Activated T-helper 2 cell treated with anti-CD3 and anti-CD28 coated beads, Interferon-gamma antibody, Interleukin-2, Interleukin-4, amounts not matched to agents 10 μg/mL and 5 μg/mL and 100 μg/mL, durations not matched to agents 14 hours and 24 hours and 36 hours (primary cell): ENCODE measurements around the gene ROBO4. TPM values are rescaled to one million over a fixed set of nuclear protein-coding genes. Genes with fewer than 3 reads are reported as not detected.

Experiments
- DNase-seq: peaks from one replicate; pipeline ENCODE4 v3.0.0; 2021; ENCODE audit warnings: low spot score
- H3K27ac Mint-ChIP-seq: one replicate; pipeline ENCODE4 v1.8.0; 2021; ENCODE audit warnings: mixed read lengths
- H3K27me3 Mint-ChIP-seq: one replicate; pipeline ENCODE4 v1.8.0; 2021; ENCODE audit warnings: low read depth, mixed read lengths
- H3K36me3 Mint-ChIP-seq: one replicate; pipeline ENCODE4 v1.8.0; 2021; ENCODE audit warnings: low read depth, mixed read lengths
- H3K4me1 Mint-ChIP-seq: one replicate; pipeline ENCODE4 v1.8.0; 2021; ENCODE audit warnings: low read depth, mixed read lengths
- H3K4me3 Mint-ChIP-seq: one replicate; pipeline ENCODE4 v1.8.0; 2021; ENCODE audit warnings: low read depth, mild to moderate bottlenecking, moderate library complexity, mixed read lengths
- H3K9me3 Mint-ChIP-seq: one replicate; pipeline ENCODE4 v1.8.0; 2021; ENCODE audit warnings: mixed read lengths
- intact Hi-C: fragments of 100-400 bp; cut with micrococcal nuclease; formaldehyde crosslinking; loops from one replicate; pipeline ENCODE4 v1.15.1; 2023
- total RNA-seq: library from RNA; stranded (reverse); gene quantifications from 2 replicates; pipeline ENCODE4 v1.2.3, GENCODE V29; 2022

ROBO4 gene
- total RNA-seq, 1 donor from 2014 or later = not detected

- H3K36me3 Mint-ChIP-seq = no peaks in the 10 kb centered on the region
- DNase-seq = no peak
- H3K27ac Mint-ChIP-seq = no peak overlapping the region
- H3K27me3 Mint-ChIP-seq = peaks cover 92% of the 10 kb centered on the region
- peaks cover 9% of the 10 kb centered on the region for H3K4me1 Mint-ChIP-seq
- H3K4me3 Mint-ChIP-seq = no peak overlapping the region
- no peaks in the 10 kb centered on the region for H3K9me3 Mint-ChIP-seq
- intact Hi-C loops = no loop called here
Measured at GRCh38 chr11:124870430-124870829, 27.2 kb downstream of the ROBO4 start.

- no peak for DNase-seq
- Mint-ChIP-seq H3K36me3 (no peaks in the 10 kb centered on the region), H3K27me3 (peaks cover 90% of the 10 kb centered on the region), H3K27ac (no peak overlapping the region), H3K9me3 (no peaks in the 10 kb centered on the region), H3K4me1 (peaks cover 9% of the 10 kb centered on the region), H3K4me3 (no peak overlapping the region)
- intact Hi-C loops = loop anchor here (2.0 to 10.0 kb wide), 2 partner anchors 295 to 1885 kb away; partner anchors contain the start of genes BSX and PKNOX2
Measured at GRCh38 chr11:124869856-124870387, 27.7 kb downstream of the ROBO4 start.

GRCh38 chr11:124869331-124869730 is 28.3 kb downstream of the ROBO4 start:
- DNase-seq = no peak
- H3K4me3 Mint-ChIP-seq = no peak overlapping the region
- H3K27me3 Mint-ChIP-seq = peaks cover 89% of the 10 kb centered on the region
- H3K9me3 Mint-ChIP-seq = no peaks in the 10 kb centered on the region
- intact Hi-C loops = loop anchor here (2.0 to 10.0 kb wide), 2 partner anchors 295 to 1885 kb away; partner anchors contain the start of genes BSX and PKNOX2
- no peak overlapping the region for H3K27ac Mint-ChIP-seq
- H3K4me1 Mint-ChIP-seq = peaks cover 9% of the 10 kb centered on the region
- no peaks in the 10 kb centered on the region for H3K36me3 Mint-ChIP-seq

- intact Hi-C loops = loop anchor here (2.0 to 10.0 kb wide), 2 partner anchors 296 to 1884 kb away; partner anchors contain the start of genes BSX and PKNOX2
- H3K36me3 Mint-ChIP-seq = no peaks in the 10 kb centered on the region
- no peaks in the 10 kb centered on the region for H3K9me3 Mint-ChIP-seq
- H3K4me1 Mint-ChIP-seq = peaks cover 9% of the 10 kb centered on the region
- no peak overlapping the region for H3K4me3 Mint-ChIP-seq
- DNase-seq = no peak
- peaks cover 90% of the 10 kb centered on the region for H3K27me3 Mint-ChIP-seq
- no peak overlapping the region for H3K27ac Mint-ChIP-seq
Measured at GRCh38 chr11:124868331-124869274, 29.1 kb downstream of the ROBO4 start.

GRCh38 chr11:124867700-124868099 is 30.0 kb downstream of the ROBO4 start:
- Mint-ChIP-seq H3K4me1 (peaks cover 9% of the 10 kb centered on the region), H3K27ac (no peak overlapping the region), H3K36me3 (no peaks in the 10 kb centered on the region), H3K4me3 (no peak overlapping the region), H3K27me3 (peaks cover 90% of the 10 kb centered on the region), H3K9me3 (no peaks in the 10 kb centered on the region)
- no peak for DNase-seq
- intact Hi-C loops = loop anchor here (1.0 to 10.0 kb wide), 4 partner anchors 30 to 1883 kb away; partner anchors contain the start of genes BSX and PKNOX2

- Mint-ChIP-seq H3K27me3 (peaks cover 92% of the 10 kb centered on the region), H3K36me3 (no peaks in the 10 kb centered on the region), H3K27ac (no peak overlapping the region), H3K9me3 (no peaks in the 10 kb centered on the region), H3K4me1 (peaks cover 9% of the 10 kb centered on the region), H3K4me3 (no peak overlapping the region)
- DNase-seq = peak; percentile 41
- intact Hi-C loops = loop anchor here (1.0 to 10.0 kb wide), 3 partner anchors 107 to 1881 kb away; partner anchors contain the start of gene BSX
Measured at GRCh38 chr11:124865902-124866851, 31.5 kb downstream of the ROBO4 start.

- peaks cover 93% of the 10 kb centered on the region for H3K27me3 Mint-ChIP-seq
- no peak for DNase-seq
- H3K4me1 Mint-ChIP-seq = peaks cover 9% of the 10 kb centered on the region
- intact Hi-C loops = loop anchor here (10.0 kb wide), 1 partner anchor 1881 kb away; the partner anchor contains the start of gene BSX
- H3K27ac Mint-ChIP-seq = no peak within 1 kb of the TSS
- no peak within 1 kb of the TSS for H3K4me3 Mint-ChIP-seq
- no peaks in the 10 kb centered on the region for H3K9me3 Mint-ChIP-seq
- H3K36me3 Mint-ChIP-seq = no peaks in the 10 kb centered on the region
Measured at GRCh38 chr11:124865181-124865901, 32.3 kb downstream of the ROBO4 start, which contains the start of gene ROBO3. ROBO3 (plus strand) TSS chr11:124865432; CDS start chr11:124865578, 146 bp downstream.

GRCh38 chr11:124864892-124865180 is 32.8 kb downstream of the ROBO4 start:
- no peaks in the 10 kb centered on the region for H3K36me3 Mint-ChIP-seq
- no peak for DNase-seq
- H3K27ac Mint-ChIP-seq = no peak overlapping the region
- no peak overlapping the region for H3K4me3 Mint-ChIP-seq
- intact Hi-C loops = loop anchor here (1.0 to 10.0 kb wide), 2 partner anchors 22 to 1880 kb away; partner anchors contain the start of gene BSX
- H3K27me3 Mint-ChIP-seq = peaks cover 89% of the 10 kb centered on the region
- no peaks in the 10 kb centered on the region for H3K9me3 Mint-ChIP-seq
- H3K4me1 Mint-ChIP-seq = peaks cover 9% of the 10 kb centered on the region

GRCh38 chr11:124864176-124864891 is 33.3 kb downstream of the ROBO4 start:
- Mint-ChIP-seq H3K27ac (no peak overlapping the region), H3K4me1 (peaks cover 9% of the 10 kb centered on the region), H3K4me3 (no peak overlapping the region), H3K9me3 (no peaks in the 10 kb centered on the region), H3K27me3 (peaks cover 86% of the 10 kb centered on the region), H3K36me3 (no peaks in the 10 kb centered on the region)
- intact Hi-C loops = loop anchor here (1.0 to 10.0 kb wide), 2 partner anchors 21 to 1880 kb away; partner anchors contain the start of gene BSX
- no peak for DNase-seq

- Mint-ChIP-seq H3K9me3 (no peaks in the 10 kb centered on the region), H3K27ac (no peak overlapping the region), H3K27me3 (peaks cover 81% of the 10 kb centered on the region), H3K4me1 (peaks cover 9% of the 10 kb centered on the region), H3K4me3 (no peak overlapping the region), H3K36me3 (no peaks in the 10 kb centered on the region)
- DNase-seq = no peak
- intact Hi-C loops = loop anchor here (1.0 to 10.0 kb wide), 2 partner anchors 20 to 1879 kb away; partner anchors contain the start of gene BSX
Measured at GRCh38 chr11:124863826-124864165, 33.9 kb downstream of the ROBO4 start.

GRCh38 chr11:124863137-124863825 is 34.4 kb downstream of the ROBO4 start:
- intact Hi-C loops = loop anchor here (10.0 kb wide), 1 partner anchor 1878 kb away; the partner anchor contains the start of gene BSX
- H3K4me3 Mint-ChIP-seq = no peak overlapping the region
- H3K9me3 Mint-ChIP-seq = no peaks in the 10 kb centered on the region
- peaks cover 76% of the 10 kb centered on the region for H3K27me3 Mint-ChIP-seq
- H3K4me1 Mint-ChIP-seq = peaks cover 9% of the 10 kb centered on the region
- H3K36me3 Mint-ChIP-seq = no peaks in the 10 kb centered on the region
- no peak for DNase-seq
- H3K27ac Mint-ChIP-seq = no peak overlapping the region
